PFSK-1 (cell line): ENCODE measurements around the gene BLTP3B.

ENCODE experiments used
- FOXP2 ChIP-seq: optimal IDR thresholded peaks from 2 replicates; pipeline ENCODE3; 2011; ENCODE audit warnings: borderline replicate concordance, control low read depth, inconsistent platforms; ENCODE audit not compliant: insufficient read depth; ENCODE audit errors: extremely low read length, extremely low read depth
- POLR2AphosphoS5 ChIP-seq: IDR thresholded peaks from 2 replicates; pipeline ENCODE4 v1.6.1; 2012; ENCODE audit warnings: low read depth, mild to moderate bottlenecking, control low read depth, low read length, moderate library complexity
- SIN3A ChIP-seq: IDR thresholded peaks from 2 replicates; pipeline ENCODE4 v1.6.1; 2012; ENCODE audit warnings: mild to moderate bottlenecking, low read length, moderate library complexity, borderline replicate concordance; ENCODE audit not compliant: insufficient read depth
- TAF1 ChIP-seq: IDR thresholded peaks from 2 replicates; pipeline ENCODE4 v1.6.1; 2012; ENCODE audit warnings: low read length, control low read depth, borderline replicate concordance; ENCODE audit not compliant: insufficient read depth
- TF ChIP-seq, protein P1 (sequence below), 2 experiments: IDR thresholded peaks; 2 replicates each; pipeline versions ENCODE4 v1.6.1 to v1.8.0; 2011 to 2012; ENCODE audit warnings: low read depth in 2 of 2, low read length in 2 of 2, control low read depth in 1 of 2, inconsistent platforms in 1 of 2, mild to moderate bottlenecking in 1 of 2, moderate library complexity in 1 of 2; ENCODE audit not compliant: insufficient read depth in 1 of 2

DNA sequence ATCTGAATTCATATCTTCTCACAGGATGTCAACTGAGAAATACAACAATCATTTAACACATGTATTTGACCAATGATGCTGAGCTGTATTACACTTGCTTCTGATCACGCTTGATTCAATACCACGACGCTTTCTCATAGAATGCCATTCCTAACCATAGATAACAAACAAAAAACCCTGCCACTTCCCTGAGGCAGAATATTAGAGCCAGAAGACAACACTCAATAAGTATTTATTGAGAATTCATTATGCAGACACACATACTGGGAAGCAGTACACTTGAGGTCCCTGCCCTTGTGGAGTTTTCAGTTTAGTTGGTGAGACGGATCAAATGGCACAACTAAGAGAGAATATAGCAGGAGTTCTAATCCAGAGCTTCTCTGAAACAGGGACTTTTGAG lies 32.4 kb downstream of the BLTP3B start:
- TF ChIP-seq, protein P1, sequence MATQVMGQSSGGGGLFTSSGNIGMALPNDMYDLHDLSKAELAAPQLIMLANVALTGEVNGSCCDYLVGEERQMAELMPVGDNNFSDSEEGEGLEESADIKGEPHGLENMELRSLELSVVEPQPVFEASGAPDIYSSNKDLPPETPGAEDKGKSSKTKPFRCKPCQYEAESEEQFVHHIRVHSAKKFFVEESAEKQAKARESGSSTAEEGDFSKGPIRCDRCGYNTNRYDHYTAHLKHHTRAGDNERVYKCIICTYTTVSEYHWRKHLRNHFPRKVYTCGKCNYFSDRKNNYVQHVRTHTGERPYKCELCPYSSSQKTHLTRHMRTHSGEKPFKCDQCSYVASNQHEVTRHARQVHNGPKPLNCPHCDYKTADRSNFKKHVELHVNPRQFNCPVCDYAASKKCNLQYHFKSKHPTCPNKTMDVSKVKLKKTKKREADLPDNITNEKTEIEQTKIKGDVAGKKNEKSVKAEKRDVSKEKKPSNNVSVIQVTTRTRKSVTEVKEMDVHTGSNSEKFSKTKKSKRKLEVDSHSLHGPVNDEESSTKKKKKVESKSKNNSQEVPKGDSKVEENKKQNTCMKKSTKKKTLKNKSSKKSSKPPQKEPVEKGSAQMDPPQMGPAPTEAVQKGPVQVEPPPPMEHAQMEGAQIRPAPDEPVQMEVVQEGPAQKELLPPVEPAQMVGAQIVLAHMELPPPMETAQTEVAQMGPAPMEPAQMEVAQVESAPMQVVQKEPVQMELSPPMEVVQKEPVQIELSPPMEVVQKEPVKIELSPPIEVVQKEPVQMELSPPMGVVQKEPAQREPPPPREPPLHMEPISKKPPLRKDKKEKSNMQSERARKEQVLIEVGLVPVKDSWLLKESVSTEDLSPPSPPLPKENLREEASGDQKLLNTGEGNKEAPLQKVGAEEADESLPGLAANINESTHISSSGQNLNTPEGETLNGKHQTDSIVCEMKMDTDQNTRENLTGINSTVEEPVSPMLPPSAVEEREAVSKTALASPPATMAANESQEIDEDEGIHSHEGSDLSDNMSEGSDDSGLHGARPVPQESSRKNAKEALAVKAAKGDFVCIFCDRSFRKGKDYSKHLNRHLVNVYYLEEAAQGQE (IDR thresholded peaks at IDR 0.05; ENCODE audit: insufficient read depth in 1 of 2, low read depth in 2 of 2, low read length in 2 of 2), result no peak
- TF ChIP-seq POLR2AphosphoS5, result no peak
- TF ChIP-seq TAF1, result no peak
- no peak for TF ChIP-seq SIN3A
- no peak for TF ChIP-seq FOXP2
